HG02678 (cell line): ENCODE data around the gene NXPE4.
"Not testable (repeated sequence)": the region's sequence is repeated elsewhere in the genome, so short reads cannot be mapped to it uniquely, and the experiment has no call there.

ENCODE experiments used
- ATAC-seq: cut with Tn5 transposase; IDR thresholded peaks from one replicate; pipeline ENCODE4 v1.9.1; 2021; ENCODE audit warnings: mild to moderate bottlenecking, moderate library complexity; ENCODE audit not compliant: unreplicated experiment

The NXPE4 gene

GRCh38 chr11:114610984-114611944 lies 15.7 kb upstream of the NXPE4 start:
- no peak for ATAC-seq

GRCh38 chr11:114610550-114610949 lies 15.0 kb upstream of the NXPE4 start:
- ATAC-seq: no peak

- no peak for ATAC-seq
These were observed 13.8 kb upstream of the NXPE4 start for GRCh38 chr11:114609429-114609828.

GRCh38 chr11:114608605-114609004 lies 13.0 kb upstream of the NXPE4 start:
- not testable (repeated sequence) for ATAC-seq

GRCh38 chr11:114607753-114608459 lies 12.3 kb upstream of the NXPE4 start:
- ATAC-seq: no peak

- ATAC-seq: not testable (repeated sequence)
These were observed 11.2 kb upstream of the NXPE4 start for GRCh38 chr11:114606802-114607075.

GRCh38 chr11:114606003-114606801 lies 10.6 kb upstream of the NXPE4 start:
- ATAC-seq: no peak

GRCh38 chr11:114605370-114605769 lies 9.8 kb upstream of the NXPE4 start:
- no peak for ATAC-seq

- ATAC-seq: no peak
These were observed 9.3 kb upstream of the NXPE4 start for GRCh38 chr11:114604886-114605285.

GRCh38 chr11:114604179-114604813 lies 8.7 kb upstream of the NXPE4 start:
- no peak for ATAC-seq

GRCh38 chr11:114603151-114603550 lies 7.6 kb upstream of the NXPE4 start:
- ATAC-seq: not testable (repeated sequence)

- ATAC-seq: no peak
These were observed 2.9 kb upstream of the NXPE4 start for GRCh38 chr11:114598461-114598860.

GRCh38 chr11:114596175-114596919 lies 761 bp upstream of the NXPE4 start:
- no peak for ATAC-seq

- ATAC-seq: no peak
These were observed 883 bp downstream of the NXPE4 start for GRCh38 chr11:114594703-114595102.

- ATAC-seq: no peak
These were observed 8.1 kb downstream of the NXPE4 start for GRCh38 chr11:114587398-114587953.

- ATAC-seq: no peak
These were observed 8.8 kb downstream of the NXPE4 start for GRCh38 chr11:114586797-114587196.

GRCh38 chr11:114571712-114572111 lies 23.9 kb downstream of the NXPE4 start:
- ATAC-seq: no peak

- ATAC-seq: no peak
These were observed 25.8 kb downstream of the NXPE4 start for GRCh38 chr11:114569801-114570200.

GRCh38 chr11:114566276-114566675 lies 29.3 kb downstream of the NXPE4 start:
- ATAC-seq: no peak

GRCh38 chr11:114564831-114565230 lies 30.8 kb downstream of the NXPE4 start:
- ATAC-seq: no peak
